SU-DHL-6 (cell line): ENCODE data around the gene GPR160.

Experiments
- EZH2phosphoT487 ChIP-seq: fragments of 200-600 bp; sonication (generic), shearing (Covaris generic); conservative IDR thresholded peaks from 2 replicates; pipeline ENCODE4 v1.6.1; 2018; ENCODE audit warnings: mild to moderate bottlenecking, antibody characterized with exemption, low read length, moderate library complexity, mixed read lengths
- TF ChIP-seq, protein P1 (sequence below): fragments of 200-600 bp; sonication (generic); IDR thresholded peaks from one replicate; pipeline ENCODE4 v1.5.1; 2017; ENCODE audit warnings: antibody characterized with exemption, mild to moderate bottlenecking, low read length, moderate library complexity; ENCODE audit not compliant: insufficient read depth, poor library complexity, severe bottlenecking

DNA sequence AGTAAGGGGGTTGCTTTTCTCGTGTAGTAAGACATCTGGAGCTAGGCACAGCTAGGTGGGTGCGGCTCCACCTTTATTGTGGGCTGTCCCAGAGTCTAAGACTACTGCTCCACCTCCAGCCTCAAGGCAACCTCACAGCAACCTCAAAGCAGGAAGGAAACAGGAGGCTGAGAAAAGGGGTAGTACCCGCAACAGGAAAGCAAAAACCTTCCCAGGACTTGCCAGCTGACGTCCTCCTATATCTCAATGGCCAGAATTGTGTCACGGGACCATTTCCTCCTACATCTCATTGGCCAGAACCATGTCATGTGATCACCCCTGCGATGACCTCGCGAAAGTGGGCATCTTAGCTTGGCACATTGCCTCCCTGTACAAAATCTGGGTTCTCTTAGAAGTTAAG lies 4.3 kb upstream of the GPR160 start:
- TF ChIP-seq, protein P1, sequence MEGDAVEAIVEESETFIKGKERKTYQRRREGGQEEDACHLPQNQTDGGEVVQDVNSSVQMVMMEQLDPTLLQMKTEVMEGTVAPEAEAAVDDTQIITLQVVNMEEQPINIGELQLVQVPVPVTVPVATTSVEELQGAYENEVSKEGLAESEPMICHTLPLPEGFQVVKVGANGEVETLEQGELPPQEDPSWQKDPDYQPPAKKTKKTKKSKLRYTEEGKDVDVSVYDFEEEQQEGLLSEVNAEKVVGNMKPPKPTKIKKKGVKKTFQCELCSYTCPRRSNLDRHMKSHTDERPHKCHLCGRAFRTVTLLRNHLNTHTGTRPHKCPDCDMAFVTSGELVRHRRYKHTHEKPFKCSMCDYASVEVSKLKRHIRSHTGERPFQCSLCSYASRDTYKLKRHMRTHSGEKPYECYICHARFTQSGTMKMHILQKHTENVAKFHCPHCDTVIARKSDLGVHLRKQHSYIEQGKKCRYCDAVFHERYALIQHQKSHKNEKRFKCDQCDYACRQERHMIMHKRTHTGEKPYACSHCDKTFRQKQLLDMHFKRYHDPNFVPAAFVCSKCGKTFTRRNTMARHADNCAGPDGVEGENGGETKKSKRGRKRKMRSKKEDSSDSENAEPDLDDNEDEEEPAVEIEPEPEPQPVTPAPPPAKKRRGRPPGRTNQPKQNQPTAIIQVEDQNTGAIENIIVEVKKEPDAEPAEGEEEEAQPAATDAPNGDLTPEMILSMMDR = no peak
- no peak for TF ChIP-seq EZH2phosphoT487
